Neural cell (in vitro differentiated cells): Measurements from ENCODE around the gene C13orf46. TPM values are rescaled to one million over a fixed set of nuclear protein-coding genes. Genes with fewer than 3 reads are reported as not detected.
A peak's percentile ranks its signal among the peaks of the same experiment; 100 is the strongest.

Experiments
- H2AFZ ChIP-seq: fragments of 200-600, 300-800 bp; sonication (generic), shearing (Covaris generic); 2 replicates; pipeline ENCODE4 v1.6.0; 2014; ENCODE audit warnings: low read depth, mild to moderate bottlenecking, antibody characterized with exemption, low read length, moderate library complexity
- H3F3A ChIP-seq: fragments of 200-600 bp; shearing (Covaris generic); 2 replicates; pipeline ENCODE4 v1.6.1; 2016; ENCODE audit warnings: mild to moderate bottlenecking, moderate library complexity, mixed read lengths, antibody characterized with exemption, low read length; ENCODE audit not compliant: insufficient read depth, poor library complexity, severe bottlenecking
- H3K27ac ChIP-seq: fragments of 200-600, 300-800 bp; sonication (generic), shearing (Covaris generic); 2 replicates; pipeline ENCODE4 v1.5.1; 2014; ENCODE audit warnings: mild to moderate bottlenecking, low read length, moderate library complexity
- H3K27me3 ChIP-seq: fragments of 300-800, 200-600 bp; sonication (generic), shearing (Covaris generic); 2 replicates; pipeline ENCODE4 v1.6.0; 2014; ENCODE audit warnings: mild to moderate bottlenecking, low read depth, low read length, moderate library complexity; ENCODE audit not compliant: insufficient read depth
- H3K36me3 ChIP-seq: fragments of 300-800, 200-600 bp; sonication (generic), shearing (Covaris generic); 2 replicates; pipeline ENCODE4 v1.5.1; 2014; ENCODE audit warnings: mild to moderate bottlenecking, antibody characterized with exemption, low read length, moderate library complexity; ENCODE audit not compliant: insufficient read depth
- H3K4me2 ChIP-seq: fragments of 300-800, 200-600 bp; sonication (generic), shearing (Covaris generic); 2 replicates; pipeline ENCODE4 v1.6.0; 2014; ENCODE audit warnings: mild to moderate bottlenecking, low read length
- H3K4me3 ChIP-seq: fragments of 300-800, 200-600 bp; sonication (generic), shearing (Covaris generic); 2 replicates; pipeline ENCODE4 v1.5.1; 2014; ENCODE audit warnings: mild to moderate bottlenecking, low read length, moderate library complexity
- H3K79me2 ChIP-seq: fragments of 200-600 bp; shearing (Covaris generic); replicated peaks from 2 replicates; pipeline ENCODE4 v1.6.0; 2014; ENCODE audit warnings: mild to moderate bottlenecking, low read length, moderate library complexity; ENCODE audit not compliant: insufficient read depth
- H3K9ac ChIP-seq: fragments of 300-800, 200-600 bp; sonication (generic), shearing (Covaris generic); 2 replicates; pipeline ENCODE4 v1.6.1; 2016; ENCODE audit warnings: mild to moderate bottlenecking, low read length, mixed read lengths
- H3K9me2 ChIP-seq: fragments of 200-600 bp; shearing (Covaris generic); 2 replicates; pipeline ENCODE4 v1.6.1; 2016; ENCODE audit warnings: mild to moderate bottlenecking, low read length, mixed read lengths; ENCODE audit not compliant: insufficient read depth
- H3K9me3 ChIP-seq: fragments of 200-600, 300-800 bp; sonication (generic), shearing (Covaris generic); 2 replicates; pipeline ENCODE4 v1.6.1; 2016; ENCODE audit warnings: mild to moderate bottlenecking, mixed run types, low read length, moderate library complexity, mixed read lengths
- H4K20me1 ChIP-seq: fragments of 200-600 bp; shearing (Covaris generic); 2 replicates; pipeline ENCODE4 v1.6.1; 2016; ENCODE audit warnings: mild to moderate bottlenecking, mixed run types; ENCODE audit not compliant: insufficient read depth
- EP300 ChIP-seq: fragments of 450-650 bp; conservative IDR thresholded peaks from 2 replicates; pipeline ENCODE4 v1.6.1; 2014; ENCODE audit warnings: antibody characterized with exemption, mild to moderate bottlenecking, moderate library complexity; ENCODE audit not compliant: poor library complexity, severe bottlenecking
- EZH2 ChIP-seq: fragments of 200-600, 300-800 bp; shearing (Covaris generic), sonication (generic); IDR thresholded peaks from 2 replicates; pipeline ENCODE4 v1.6.1; 2014; ENCODE audit warnings: antibody characterized with exemption, low read length, borderline replicate concordance, mild to moderate bottlenecking; ENCODE audit not compliant: insufficient read depth, poor library complexity, severe bottlenecking
- MXI1 ChIP-seq: fragments of 450-650 bp; conservative IDR thresholded peaks from 2 replicates; pipeline ENCODE4 v1.6.1; 2014; ENCODE audit warnings: antibody characterized with exemption, mild to moderate bottlenecking; ENCODE audit not compliant: poor library complexity, severe bottlenecking
- POLR2AphosphoS5 ChIP-seq: IDR thresholded peaks from 2 replicates; pipeline ENCODE4 v1.6.1; 2012
- RAD21 ChIP-seq: fragments of 450-650 bp; conservative IDR thresholded peaks from 2 replicates; pipeline ENCODE4 v1.6.1; 2014; ENCODE audit warnings: antibody characterized with exemption, mild to moderate bottlenecking, moderate library complexity
- SMC3 ChIP-seq: fragments of 450-650 bp; conservative IDR thresholded peaks from 2 replicates; pipeline ENCODE4 v1.6.1; 2014; ENCODE audit warnings: antibody characterized with exemption, mild to moderate bottlenecking, moderate library complexity; ENCODE audit not compliant: poor library complexity
- TAF1 ChIP-seq: IDR thresholded peaks from 2 replicates; pipeline ENCODE4 v1.6.1; 2012; ENCODE audit warnings: low read depth
- polyA plus RNA-seq: library from polyadenylated mRNA; depleted of rRNA; stranded (reverse); fragments of >200 nt; gene quantifications from 2 replicates; pipeline ENCODE4 v1.2.3, GENCODE V29; 2014
- TF ChIP-seq, protein P1 (sequence below): fragments of 450-650 bp; IDR thresholded peaks from 2 replicates; pipeline ENCODE4 v1.5.1; 2014; ENCODE audit warnings: antibody characterized with exemption, mild to moderate bottlenecking, moderate library complexity; ENCODE audit not compliant: poor library complexity, severe bottlenecking
- TF ChIP-seq, protein P2 (sequence below): IDR thresholded peaks from 2 replicates; pipeline ENCODE4 v1.6.1; 2012; ENCODE audit warnings: borderline replicate concordance

C13orf46 gene
- polyA plus RNA-seq, 1 donor from 2014 or later = not detected

DNA sequence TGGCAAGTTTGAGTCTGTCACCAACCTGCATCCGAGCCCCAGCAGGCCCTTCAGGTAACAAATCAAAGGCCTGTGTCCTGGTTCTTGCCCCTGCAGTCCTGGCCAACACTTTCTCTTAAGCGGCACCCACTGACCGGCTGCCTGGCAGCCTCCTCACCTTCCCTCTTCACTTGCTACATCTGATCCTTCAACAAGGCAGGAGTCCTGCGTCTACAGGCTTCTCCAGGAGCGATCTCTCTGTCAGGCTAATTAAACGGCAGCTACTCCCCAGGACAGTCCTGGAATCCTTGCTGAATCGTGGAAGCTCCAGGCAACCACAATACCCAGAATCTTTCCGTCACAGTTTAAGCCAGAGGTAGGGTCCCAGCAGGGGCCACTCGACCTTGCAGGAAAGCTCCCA, 68.9 kb downstream of the C13orf46 start:
- Histone ChIP-seq H2AFZ (no peak overlapping the region), H3K4me2 (no peak overlapping the region), H3K9me2 (no peaks in the 10 kb centered on the region), H3F3A (no peaks in the 10 kb centered on the region), H3K4me3 (no peak overlapping the region), H3K36me3 (no peaks in the 10 kb centered on the region), H3K9ac (no peak overlapping the region), H4K20me1 (no peaks in the 10 kb centered on the region), H3K9me3 (no peaks in the 10 kb centered on the region), H3K27me3 (no peaks in the 10 kb centered on the region), H3K79me2 (no peaks in the 10 kb centered on the region), H3K27ac (no peak overlapping the region)
- TF ChIP-seq RAD21 (no peak), SMC3 (no peak), EZH2 (no peak), POLR2AphosphoS5 (no peak), EP300 (no peak), TAF1 (no peak), MXI1 (no peak)
- TF ChIP-seq, protein P1, sequence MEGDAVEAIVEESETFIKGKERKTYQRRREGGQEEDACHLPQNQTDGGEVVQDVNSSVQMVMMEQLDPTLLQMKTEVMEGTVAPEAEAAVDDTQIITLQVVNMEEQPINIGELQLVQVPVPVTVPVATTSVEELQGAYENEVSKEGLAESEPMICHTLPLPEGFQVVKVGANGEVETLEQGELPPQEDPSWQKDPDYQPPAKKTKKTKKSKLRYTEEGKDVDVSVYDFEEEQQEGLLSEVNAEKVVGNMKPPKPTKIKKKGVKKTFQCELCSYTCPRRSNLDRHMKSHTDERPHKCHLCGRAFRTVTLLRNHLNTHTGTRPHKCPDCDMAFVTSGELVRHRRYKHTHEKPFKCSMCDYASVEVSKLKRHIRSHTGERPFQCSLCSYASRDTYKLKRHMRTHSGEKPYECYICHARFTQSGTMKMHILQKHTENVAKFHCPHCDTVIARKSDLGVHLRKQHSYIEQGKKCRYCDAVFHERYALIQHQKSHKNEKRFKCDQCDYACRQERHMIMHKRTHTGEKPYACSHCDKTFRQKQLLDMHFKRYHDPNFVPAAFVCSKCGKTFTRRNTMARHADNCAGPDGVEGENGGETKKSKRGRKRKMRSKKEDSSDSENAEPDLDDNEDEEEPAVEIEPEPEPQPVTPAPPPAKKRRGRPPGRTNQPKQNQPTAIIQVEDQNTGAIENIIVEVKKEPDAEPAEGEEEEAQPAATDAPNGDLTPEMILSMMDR = no peak
- TF ChIP-seq, protein P2, sequence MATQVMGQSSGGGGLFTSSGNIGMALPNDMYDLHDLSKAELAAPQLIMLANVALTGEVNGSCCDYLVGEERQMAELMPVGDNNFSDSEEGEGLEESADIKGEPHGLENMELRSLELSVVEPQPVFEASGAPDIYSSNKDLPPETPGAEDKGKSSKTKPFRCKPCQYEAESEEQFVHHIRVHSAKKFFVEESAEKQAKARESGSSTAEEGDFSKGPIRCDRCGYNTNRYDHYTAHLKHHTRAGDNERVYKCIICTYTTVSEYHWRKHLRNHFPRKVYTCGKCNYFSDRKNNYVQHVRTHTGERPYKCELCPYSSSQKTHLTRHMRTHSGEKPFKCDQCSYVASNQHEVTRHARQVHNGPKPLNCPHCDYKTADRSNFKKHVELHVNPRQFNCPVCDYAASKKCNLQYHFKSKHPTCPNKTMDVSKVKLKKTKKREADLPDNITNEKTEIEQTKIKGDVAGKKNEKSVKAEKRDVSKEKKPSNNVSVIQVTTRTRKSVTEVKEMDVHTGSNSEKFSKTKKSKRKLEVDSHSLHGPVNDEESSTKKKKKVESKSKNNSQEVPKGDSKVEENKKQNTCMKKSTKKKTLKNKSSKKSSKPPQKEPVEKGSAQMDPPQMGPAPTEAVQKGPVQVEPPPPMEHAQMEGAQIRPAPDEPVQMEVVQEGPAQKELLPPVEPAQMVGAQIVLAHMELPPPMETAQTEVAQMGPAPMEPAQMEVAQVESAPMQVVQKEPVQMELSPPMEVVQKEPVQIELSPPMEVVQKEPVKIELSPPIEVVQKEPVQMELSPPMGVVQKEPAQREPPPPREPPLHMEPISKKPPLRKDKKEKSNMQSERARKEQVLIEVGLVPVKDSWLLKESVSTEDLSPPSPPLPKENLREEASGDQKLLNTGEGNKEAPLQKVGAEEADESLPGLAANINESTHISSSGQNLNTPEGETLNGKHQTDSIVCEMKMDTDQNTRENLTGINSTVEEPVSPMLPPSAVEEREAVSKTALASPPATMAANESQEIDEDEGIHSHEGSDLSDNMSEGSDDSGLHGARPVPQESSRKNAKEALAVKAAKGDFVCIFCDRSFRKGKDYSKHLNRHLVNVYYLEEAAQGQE = no peak

DNA sequence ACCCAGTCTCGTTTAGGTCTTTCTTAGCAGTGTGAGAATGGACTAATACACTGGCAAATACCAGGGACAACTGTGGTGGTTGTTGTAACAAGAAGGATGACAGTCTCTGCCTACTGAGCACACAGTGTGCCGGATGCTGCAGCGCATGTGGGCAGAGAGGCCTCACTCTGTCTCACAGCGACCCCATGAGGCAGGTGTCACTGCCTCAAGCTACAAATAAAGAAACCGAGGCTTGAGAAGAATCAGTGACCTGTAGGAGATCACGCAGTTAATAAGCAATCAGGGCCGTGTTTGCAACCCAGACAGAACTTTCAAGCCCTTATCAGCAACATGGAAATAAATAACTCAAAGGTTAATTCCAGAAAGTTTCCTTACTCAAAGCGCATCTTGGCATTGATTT, 69.5 kb downstream of the C13orf46 start:
- no peaks in the 10 kb centered on the region for H4K20me1 ChIP-seq
- no peaks in the 10 kb centered on the region for H3K9me2 ChIP-seq
- no peaks in the 10 kb centered on the region for H3K36me3 ChIP-seq
- no peak overlapping the region for H3K27ac ChIP-seq
- TF ChIP-seq EP300 = no peak
- TF ChIP-seq, protein P2 = no peak
- no peak for TF ChIP-seq POLR2AphosphoS5
- TF ChIP-seq RAD21 = peak; percentile 38
- no peak for TF ChIP-seq SMC3
- no peak for TF ChIP-seq MXI1
- TF ChIP-seq, protein P1 = peak; percentile 40
- no peak for TF ChIP-seq EZH2
- no peak for TF ChIP-seq TAF1
- H3K9ac ChIP-seq = no peak overlapping the region
- H3K79me2 ChIP-seq = no peaks in the 10 kb centered on the region
- no peak overlapping the region for H3K4me3 ChIP-seq
- H3F3A ChIP-seq = no peaks in the 10 kb centered on the region
- H3K27me3 ChIP-seq = no peaks in the 10 kb centered on the region
- H3K4me2 ChIP-seq = no peak overlapping the region
- H3K9me3 ChIP-seq = no peaks in the 10 kb centered on the region
- H2AFZ ChIP-seq = no peak overlapping the region
